DMS153 (cell line): ENCODE results near the gene KCNK4.

ENCODE experiments used
- DNase-seq: peaks from one replicate; lab custom pipeline; 2025; lab: John Stamatoyannopoulos, UW

KCNK4 gene

DNA sequence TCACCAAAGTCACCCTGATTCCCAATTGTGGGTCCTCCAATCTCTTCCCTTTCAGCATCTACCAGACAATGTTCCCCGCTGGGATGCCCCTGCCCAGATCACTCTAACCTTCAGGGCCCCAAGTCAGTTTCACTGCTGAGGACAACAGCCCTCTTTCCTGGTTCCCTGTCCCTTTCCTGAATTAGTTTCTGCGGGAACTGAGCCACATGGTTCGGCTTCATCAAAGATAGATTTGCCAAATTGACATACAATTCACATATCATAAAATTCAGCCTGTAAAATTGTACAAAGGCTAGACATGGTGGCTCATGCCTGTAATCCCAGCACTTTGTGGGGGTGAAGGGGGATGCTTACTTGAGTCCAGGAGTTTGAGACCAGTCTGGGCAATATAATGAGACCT, 36.9 kb downstream of the KCNK4 start:
- DNase-seq, result no peak

DNA sequence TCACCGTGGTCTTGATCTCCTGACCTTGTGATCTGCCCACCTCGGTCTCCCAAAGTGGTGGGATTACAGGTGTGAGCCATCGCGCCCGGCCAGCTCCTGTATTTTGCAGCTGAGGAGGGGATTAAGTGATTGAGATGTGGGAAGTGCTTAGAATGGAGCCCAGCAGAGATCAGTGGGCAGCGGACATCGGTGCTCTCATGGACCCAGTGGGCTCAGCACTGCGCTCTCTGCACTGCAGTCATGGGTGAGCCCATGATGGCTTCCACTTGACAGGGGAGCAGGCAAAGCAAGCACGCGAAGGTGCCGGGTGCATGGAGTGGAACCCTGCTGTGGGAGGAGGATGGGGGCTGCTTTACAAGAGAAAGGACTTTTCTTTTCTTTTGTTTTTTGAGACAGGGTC, 39.8 kb downstream of the KCNK4 start:
- no peak for DNase-seq

DNA sequence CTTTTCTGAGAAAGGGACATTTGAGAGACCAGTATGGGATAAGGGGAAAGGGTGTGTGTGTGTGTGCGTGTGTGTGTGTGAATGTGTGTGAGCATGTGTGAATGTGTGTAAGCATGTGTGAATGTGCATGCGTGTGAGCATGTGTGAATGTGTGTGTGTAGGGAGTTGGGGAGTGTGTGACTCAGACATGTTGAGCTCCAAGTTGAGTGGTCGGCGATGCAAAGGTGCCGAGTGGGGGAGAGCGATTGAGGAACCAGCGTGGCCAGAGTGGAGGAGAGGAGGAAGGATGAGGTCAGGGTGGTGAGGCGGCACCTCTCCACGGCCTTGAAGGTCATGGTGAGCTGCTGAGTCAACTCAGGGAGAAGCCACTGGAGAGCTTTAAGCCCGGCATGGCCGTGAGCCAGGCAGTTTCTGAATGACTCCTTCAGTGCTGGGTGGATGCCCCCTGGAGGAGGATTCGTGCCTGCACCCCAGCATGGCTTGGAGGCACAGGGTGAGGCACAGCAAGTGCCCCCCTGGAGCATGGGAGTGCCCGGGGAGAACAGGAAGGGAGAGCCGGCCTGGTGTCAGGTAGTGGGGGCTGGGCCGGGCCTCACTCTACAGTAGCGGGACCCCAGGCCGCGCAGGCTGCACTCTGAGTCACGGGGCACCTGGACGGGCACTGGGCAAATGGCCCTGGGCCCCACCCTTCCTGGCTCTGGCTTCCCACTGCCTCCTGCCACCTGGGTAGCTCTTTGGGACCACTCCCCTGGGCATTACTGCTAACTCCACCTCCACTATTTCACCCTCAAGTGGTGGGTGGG, 40.7 kb downstream of the KCNK4 start:
- DNase-seq, result peak; percentile 70

DNA sequence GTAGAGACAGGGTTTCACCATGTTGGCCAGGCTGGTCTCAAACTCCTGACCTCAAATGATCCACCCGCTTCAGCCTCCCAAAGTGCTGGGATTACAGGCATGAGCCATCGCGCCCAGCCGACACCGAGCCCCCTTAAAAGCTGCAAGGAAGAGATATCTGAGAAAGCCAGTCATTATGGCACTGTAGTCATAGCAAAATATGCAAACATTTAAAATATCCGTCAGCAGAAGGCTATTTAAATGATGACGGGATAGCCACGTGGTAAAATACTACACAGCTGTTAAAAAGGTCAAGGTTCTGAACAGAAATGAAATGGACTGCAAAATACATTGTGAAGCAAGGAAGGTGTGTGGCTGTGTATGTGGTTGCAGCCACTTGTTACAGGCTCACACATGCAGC, 42.5 kb downstream of the KCNK4 start:
- DNase-seq, result no peak

DNA sequence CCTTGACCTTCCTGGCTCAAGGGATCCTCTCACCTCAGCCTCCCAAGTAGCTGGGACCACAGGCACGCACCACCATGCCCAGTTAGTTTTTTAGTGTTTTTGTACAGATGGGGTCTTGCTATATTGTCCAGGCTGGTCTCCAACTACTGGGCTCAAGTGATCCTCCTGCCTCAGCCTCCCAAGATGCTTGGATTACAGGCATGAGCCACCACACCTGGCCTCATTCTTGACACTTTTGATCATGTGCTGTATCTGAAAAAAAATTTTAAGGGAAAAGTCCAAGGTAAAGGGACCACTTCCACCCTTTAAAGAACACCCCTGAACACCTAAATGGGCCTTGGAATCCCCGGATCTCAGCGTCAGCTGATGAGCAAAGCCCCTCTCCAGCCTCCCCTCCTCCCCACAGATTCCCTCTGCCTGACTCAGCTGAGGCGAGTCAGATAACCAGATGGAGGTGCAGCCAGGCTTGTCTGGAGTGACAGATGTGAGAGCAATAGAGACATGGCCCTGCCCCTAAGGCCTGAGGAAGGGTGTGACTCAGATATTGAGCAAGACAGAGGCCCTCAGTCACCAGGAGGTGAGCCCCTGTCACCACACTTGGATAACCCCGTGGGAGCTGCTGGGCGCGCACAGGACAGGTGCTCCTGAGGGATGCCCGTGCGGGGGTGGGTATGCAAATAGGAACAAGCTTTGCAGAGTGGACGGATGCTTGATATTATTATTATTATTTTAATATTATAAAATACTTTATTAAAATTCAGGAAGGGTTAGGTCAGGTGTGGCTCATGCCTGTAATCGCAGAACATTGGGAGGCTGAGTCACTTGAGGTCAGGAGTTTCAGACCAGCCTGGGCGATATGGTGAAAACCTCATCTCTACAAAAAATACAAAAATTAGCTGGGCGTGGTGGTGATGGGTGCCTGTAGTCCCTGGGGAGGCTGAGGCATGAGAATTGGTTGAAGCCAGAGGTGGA, 43.9 kb downstream of the KCNK4 start:
- DNase-seq, result peak; percentile 87

DNA sequence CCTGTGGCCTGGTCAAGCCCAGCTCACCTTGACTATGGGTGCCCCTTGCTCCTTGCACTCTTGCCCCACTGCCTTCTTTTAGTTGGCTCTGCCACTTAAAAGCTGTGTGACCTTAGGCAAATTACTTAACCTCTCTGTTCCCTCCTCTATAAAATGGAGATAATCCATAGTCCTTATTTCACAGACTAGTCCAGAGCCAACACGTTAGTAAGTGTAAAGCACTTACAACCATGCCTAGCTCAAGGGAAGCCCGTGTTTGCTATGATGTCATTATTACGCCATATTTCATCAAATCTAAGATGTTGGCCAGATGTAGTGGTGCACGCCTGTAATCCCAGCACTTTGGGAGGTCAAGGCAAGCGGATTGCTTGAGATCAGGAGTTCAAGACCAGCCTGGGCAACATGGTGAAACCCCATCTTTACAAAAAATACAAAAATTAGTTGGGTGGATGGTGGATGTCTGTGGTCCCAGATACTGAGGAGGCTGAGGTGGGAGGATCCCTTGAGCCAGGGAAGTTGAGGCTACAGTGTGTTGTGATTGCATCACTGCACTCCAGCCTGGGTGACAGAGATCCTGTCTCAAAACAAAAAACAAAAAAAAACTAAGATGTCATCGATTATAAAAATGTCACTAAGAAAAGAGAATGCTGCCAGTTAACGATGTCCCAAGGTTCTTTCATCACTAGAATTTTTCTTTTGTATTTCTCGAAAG, 46.6 kb downstream of the KCNK4 start:
- DNase-seq, result no peak

DNA sequence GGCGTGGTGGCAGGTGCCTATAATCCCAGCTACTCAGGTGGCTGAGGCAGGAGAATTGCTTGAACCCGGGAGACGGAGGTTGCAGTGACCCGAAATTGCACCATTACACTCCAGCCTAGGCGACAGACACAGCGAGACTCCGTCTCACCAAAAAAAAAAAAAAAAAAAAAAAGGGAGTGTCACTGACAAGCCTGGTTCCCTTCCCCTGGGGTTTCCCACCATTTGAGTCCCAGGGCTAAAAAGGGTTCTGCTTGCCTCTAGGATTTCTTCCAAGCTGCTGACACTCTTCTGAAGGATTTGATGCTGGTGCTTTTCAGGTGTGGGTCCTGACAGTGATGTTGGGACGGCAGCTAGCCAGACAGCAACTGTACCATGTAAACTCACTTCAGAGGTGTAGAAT, 47.6 kb downstream of the KCNK4 start:
- no peak for DNase-seq

DNA sequence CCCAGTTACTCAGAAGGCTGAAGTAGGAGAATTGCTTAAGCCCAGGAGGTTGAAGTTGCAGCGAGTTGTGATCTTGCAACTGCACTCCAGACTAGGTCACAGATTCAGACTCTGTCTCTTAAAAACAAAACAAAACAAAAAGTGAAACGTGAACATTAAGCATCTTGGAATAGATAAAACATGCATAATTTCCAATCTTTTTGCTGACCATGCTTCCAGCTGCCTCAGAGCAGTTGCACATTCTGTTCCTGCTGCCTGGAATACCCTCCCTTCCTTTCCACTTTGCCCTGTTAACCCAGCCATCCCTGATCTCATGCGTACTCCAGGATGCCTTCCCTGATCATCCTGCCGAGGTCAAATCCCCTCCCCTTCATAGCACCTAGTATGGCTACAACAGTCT, 48.2 kb downstream of the KCNK4 start:
- no peak for DNase-seq

DNA sequence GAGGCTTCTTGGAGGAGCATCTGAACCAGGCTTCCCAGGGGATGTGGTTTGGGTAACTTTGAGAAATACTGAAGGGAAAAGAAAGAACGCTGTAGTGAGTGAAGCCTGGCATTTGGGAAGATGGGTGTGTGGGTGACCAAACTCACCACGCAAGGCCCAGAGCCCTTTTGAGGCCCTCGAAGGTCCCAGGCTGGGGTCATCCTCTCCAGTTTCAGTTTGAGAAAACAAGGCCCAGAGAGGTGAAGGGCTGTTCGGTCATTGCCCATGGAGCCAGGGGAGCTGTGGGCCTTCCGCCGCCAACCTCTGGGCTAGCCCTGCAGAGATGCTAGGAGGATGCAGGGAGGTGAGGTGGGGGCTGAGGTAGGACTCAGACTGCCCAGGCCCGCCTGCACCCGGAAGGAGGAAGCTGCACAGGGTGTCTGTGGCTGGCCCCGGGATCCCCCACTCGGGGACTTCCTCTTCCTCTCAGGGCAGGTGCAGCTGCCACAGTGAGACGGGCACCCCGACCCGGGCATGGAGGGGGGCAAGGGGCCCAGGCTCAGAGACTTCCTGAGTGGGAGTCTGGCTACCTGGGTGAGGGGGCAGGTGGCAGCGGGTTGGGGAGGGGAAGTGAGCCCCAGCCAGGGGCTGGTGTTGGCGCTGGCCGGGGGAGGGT, 48.8 kb downstream of the KCNK4 start, which contains the start of gene CCDC88B:
TSS of gene CCDC88B (plus strand) at position 451 of the 655 bp plus-strand sequence. CDS start at position 514, 63 bp downstream.
- DNase-seq, result no peak

DNA sequence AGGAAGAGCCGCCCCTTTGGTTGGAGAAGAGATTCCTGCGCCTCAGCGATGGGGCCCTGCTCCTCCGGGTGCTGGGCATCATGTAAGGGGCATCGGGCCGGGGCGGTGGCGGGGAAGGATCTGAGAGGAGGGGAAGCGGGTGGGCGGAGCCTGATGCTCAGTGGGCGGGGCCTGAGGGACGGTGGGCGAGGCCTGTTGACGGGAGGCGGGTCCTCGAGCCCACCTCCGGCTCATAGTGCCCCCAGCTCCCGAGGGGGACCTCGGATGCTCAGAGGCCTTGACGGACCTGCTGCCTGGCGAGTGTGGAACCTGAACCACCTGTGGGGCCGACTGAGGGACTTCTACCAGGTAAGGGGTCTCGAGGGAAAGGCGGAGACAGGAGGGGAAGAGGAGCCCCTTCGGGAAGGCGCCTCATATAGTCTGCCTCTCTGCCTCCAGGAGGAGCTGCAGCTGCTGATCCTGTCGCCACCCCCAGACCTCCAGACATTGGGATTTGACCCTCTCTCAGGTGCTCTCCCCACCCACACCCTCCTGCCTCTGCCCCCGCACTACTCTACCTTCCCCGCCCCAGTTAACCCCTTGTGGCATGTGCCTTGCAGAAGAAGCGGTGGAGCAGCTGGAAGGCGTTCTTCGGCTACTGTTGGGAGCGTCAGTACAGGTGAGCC, 49.7 kb downstream of the KCNK4 start:
- no peak for DNase-seq

DNA sequence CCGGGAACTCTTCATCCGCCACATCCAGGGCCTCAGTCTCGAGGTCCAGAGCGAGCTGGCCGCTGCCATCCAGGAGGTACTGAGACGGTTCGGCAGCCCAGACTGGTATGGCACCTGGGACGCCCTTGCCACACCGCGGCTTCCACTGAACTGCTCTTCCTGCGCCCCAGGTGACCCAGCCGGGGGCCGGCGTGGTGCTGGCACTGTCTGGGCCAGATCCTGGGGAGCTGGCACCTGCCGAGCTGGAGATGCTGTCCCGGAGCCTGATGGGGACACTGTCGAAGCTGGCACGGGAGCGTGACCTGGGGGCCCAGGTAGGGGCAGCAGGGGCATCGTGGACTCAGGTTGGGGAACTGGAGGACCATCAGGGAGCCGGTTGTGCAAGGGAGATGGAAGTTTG, 50.3 kb downstream of the KCNK4 start:
- no peak for DNase-seq

DNA sequence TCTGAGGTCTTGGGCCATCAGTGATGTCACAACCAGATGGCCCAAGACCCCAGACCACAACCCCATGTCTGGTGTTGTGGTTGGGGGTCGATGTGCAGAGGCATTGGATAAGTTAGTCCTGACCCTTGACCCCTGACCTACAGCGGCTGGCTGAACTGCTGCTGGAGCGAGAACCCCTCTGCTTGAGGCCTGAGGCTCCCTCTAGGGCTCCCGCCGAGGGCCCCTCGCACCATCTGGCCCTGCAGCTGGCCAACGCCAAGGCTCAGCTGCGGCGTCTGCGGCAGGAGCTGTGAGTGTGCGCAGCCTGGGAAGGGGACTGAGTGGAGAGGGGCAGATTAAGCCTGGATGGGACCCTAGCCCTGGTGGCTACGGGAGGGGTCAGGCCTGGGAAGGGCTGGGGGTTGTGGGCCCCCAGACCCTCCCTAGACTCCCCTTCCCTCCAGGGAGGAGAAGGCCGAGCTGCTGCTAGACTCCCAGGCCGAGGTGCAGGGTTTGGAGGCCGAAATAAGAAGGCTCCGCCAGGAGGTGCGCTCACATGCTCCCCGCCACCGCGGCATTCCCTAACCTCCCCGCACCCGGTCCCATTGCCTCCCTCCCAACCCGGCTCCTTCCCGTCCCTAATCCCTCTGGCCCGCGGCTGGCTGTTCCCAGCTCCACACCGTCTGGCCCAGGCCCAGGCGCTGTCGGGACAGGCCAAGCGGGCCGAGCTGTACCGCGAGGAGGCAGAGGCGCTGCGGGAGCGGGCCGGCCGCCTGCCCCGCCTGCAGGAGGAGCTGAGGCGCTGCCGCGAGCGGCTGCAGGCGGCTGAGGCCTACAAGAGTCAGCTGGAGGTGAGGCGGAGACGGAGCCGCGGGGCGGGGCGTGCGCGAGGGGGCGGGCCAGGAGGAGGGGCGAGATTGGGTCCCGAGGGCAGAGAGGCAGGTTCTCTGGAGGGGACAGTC, 51.0 kb downstream of the KCNK4 start:
- DNase-seq, result peak; percentile 73

DNA sequence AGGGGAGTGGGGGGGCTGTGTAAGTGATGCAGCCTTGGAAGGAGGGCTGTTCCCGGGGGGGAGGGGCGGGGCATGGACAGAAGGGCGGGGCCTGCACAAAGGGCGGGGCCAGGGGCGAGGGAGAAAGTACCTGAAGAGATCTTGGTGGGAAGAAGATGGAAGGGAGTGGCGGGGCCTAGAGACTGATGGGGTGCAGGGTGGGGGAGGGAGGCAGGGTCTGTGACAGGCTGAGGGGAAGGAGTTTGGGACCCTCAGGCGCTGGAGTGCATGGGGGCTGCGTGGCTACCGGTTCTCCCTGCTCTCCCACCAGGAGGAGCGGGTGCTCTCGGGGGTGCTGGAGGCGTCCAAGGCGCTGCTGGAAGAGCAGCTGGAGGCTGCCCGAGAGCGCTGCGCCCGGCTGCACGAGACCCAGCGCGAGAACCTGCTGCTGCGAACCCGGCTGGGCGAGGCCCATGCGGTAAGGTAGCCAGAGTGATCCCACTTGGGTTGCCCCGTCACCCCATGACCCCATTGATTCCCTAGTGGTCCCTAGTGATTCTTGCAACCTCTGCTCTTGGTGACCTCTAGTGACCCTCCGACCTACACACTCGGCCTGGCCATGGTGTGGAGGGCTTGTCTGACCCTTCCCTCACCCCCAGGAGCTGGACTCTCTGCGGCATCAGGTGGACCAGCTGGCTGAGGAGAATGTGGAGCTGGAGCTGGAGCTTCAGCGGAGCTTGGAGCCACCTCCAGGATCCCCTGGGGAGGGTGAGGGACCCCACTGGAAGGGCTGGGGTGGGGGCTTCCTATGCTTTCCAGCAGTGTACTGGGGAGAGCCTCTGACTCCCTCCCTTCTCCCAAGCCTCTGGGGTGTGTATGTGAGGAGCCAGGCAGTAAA, 52.0 kb downstream of the KCNK4 start:
- no peak for DNase-seq

DNA sequence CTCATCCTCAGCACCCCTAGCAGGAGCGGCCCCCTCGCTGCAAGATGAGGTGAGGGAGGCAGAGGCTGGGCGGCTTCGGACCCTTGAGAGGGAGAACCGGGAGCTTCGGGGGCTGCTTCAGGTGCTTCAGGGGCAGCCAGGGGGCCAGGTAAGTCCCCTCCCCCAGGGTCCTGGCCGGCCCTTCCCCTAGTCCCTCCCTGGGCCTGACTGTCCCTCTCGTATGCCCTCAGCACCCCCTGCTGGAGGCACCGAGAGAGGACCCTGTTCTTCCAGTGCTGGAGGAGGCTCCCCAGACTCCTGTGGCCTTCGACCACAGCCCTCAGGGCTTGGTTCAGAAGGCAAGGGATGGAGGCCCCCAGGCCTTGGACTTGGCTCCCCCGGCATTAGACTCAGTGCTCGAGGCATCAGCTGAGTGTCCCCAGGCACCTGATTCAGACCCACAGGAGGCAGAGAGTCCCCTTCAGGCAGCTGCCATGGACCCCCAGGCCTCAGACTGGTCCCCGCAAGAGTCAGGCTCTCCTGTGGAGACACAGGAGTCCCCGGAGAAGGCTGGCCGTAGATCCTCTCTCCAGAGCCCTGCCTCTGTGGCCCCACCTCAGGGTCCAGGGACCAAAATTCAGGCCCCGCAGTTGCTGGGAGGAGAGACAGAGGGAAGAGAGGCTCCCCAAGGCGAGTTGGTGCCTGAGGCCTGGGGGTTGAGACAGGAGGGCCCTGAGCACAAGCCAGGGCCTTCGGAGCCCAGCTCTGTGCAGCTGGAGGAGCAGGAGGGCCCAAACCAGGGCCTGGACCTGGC, 52.9 kb downstream of the KCNK4 start:
- DNase-seq, result no peak

DNA sequence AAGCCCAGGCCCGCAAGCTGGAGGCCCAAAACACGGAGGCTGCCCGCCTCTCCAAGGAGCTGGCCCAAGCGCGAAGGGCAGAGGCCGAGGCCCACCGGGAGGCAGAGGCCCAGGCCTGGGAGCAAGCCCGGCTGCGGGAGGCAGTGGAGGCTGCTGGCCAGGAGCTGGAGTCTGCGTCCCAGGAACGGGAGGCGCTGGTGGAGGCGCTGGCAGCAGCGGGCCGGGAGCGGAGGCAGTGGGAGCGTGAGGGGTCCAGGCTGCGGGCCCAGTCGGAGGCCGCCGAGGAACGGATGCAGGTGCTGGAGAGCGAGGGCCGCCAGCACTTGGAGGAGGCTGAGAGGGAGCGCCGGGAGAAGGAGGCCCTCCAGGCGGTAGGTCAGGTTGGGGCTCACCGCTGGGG, 53.7 kb downstream of the KCNK4 start:
- DNase-seq, result no peak

DNA sequence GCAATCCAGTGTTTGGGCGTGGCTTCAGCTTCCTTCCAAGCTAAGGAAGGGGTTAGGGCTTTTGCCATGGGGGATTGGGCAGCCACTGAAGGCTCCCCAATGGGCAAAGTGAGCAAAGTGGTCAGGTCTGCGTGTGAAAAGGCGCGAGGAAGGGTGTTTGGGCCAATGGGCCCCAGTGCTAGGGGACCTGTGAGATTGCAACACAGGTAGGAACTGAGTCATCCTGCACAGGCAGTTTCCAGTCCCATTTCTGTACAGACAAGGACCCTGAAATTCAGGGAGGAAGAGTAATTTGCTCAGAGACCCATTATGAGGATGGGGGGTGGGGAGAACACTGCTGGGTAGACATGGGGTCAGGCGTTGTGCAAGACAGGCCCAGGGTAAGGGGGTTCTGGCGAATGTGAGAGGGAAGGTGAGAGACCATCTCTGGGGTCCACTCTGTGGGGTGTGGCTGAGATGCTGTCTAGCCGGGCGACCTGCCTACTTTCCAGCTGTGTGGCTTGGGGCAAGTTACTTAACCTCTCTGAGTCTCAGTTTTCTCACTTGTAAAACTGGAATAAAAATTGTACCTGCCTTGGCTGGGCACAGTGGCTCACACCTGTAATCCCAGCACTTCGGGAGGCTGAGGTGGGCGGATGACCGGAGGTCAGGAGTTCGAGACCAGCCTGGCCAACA, 56.2 kb downstream of the KCNK4 start:
- DNase-seq, result no peak

DNA sequence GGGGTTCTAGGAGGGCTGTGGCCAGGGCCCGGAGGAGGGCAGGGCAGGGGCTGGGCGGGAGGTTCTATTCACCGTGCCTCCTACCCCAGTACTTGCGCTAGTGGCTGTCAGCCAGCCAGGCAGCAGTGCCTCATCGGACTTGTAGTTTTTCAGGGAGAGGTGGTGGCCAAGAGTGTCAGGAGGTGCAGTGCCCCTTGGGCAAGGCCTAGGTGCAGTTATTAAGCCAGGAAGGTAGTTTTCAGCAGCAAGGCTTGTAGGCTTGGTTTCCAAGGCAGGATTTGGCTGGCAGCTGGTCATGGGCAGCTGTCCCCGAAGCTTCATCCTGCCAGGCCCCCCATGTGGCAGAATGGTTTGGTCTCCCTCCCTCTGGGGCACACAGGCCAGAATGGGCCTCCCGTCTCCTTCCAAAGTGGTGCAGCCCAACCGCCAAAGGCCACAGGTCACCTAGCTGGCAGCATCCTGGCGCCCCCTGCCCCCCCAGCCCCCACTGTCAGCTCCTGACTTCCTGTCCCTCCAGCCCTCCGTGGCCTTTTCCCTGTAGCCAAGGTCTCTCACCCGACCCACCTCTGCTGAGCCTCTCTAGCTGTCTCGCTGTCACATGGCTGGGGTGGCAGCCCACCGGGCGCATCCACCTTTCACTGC, 57.4 kb downstream of the KCNK4 start:
- no peak for DNase-seq
